ENCODE data around the gene VPS52.
"Not testable (repeated sequence)": the region's sequence is repeated elsewhere in the genome, so short reads cannot be mapped to it uniquely, and the experiment has no call there.

Gene VPS52

GRCh38 chr6:33241968-33242367, 29.7 kb downstream of the VPS52 start:
- Histone ChIP-seq H3K36me3 (no peaks in the 10 kb centered on the region), H3K27me3 (no peaks in the 10 kb centered on the region), H3K9me3 (no peaks in the 10 kb centered on the region), H3K27ac (no peak overlapping the region), H3K4me1 (no peaks in the 10 kb centered on the region), H3K4me3 (no peak overlapping the region), H3K9ac (no peak overlapping the region), H4K20me1 (no peaks in the 10 kb centered on the region), H3K4me2 (no peak overlapping the region)
- TF ChIP-seq Cebpa-rat (IDR thresholded peaks at IDR 0.05): no peak

DNA sequence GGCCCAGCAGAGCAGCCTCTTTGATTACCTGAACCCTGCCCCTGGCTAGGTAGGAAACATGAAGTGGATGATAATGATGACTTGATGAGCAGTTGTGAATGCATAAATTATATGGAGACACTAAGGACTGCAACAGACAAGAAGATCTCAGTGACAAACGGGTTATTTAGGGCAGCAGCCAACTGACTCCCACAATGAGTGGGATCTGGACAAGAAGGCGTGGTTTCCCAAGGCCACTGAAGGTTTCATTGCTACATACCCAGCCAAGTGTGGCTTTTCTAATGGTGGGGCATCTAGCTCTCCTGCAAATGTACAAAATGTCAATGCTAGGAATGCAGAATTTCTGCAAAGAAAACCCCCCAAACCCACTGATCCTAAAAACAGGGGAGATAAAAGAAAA, 33.9 kb downstream of the VPS52 start:
- Histone ChIP-seq H3K27ac (no peak overlapping the region), H3K27me3 (no peaks in the 10 kb centered on the region), H3K4me3 (no peak overlapping the region), H3K36me3 (no peaks in the 10 kb centered on the region), H4K20me1 (no peaks in the 10 kb centered on the region), H3K4me2 (no peak overlapping the region), H3K9ac (no peak overlapping the region), H3K9me3 (no peaks in the 10 kb centered on the region), H3K4me1 (peaks cover 24% of the 10 kb centered on the region)
- TF ChIP-seq Cebpa-rat (IDR thresholded peaks at IDR 0.05): no peak

- Histone ChIP-seq H4K20me1 (no peaks in the 10 kb centered on the region), H3K4me3 (no peak overlapping the region), H3K4me2 (peak overlapping the region; percentile 9; the same call in 1 of the 2 replicates), H3K9ac (no peak overlapping the region), H3K9me3 (no peaks in the 10 kb centered on the region), H3K27me3 (no peaks in the 10 kb centered on the region), H3K4me1 (peaks cover 24% of the 10 kb centered on the region), H3K36me3 (no peaks in the 10 kb centered on the region), H3K27ac (no peak overlapping the region)
- TF ChIP-seq Cebpa-rat (IDR thresholded peaks at IDR 0.05): peak; percentile 73
Observed at GRCh38 chr6:33236852-33237251, 34.8 kb downstream of the VPS52 start.

DNA sequence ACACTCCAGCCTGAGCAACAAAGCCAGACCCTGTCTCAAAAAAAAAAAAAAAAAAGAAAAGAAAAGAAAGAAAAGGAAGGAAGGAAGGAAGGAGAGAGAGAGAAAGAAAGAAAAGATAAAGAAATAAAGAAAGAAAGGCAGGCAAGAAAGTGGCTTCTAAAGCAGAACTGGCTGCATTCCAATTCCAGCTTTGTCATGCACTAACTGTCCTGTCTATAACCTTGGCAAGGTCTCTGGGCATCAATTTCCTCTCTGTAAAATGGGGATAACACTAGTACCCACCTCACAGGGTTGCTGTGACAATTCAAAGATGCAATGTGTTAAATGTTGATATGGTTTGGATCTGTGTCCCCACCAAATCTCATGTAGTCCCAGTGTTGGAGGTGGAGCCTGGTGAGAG, 35.3 kb downstream of the VPS52 start:
- Histone ChIP-seq H3K4me3 (no peak overlapping the region), H3K36me3 (no peaks in the 10 kb centered on the region), H4K20me1 (no peaks in the 10 kb centered on the region), H3K4me1 (peaks cover 24% of the 10 kb centered on the region), H3K27ac (no peak overlapping the region), H3K9me3 (no peaks in the 10 kb centered on the region), H3K27me3 (no peaks in the 10 kb centered on the region), H3K4me2 (peak overlapping the region; percentile 68; the same call in 1 of the 2 replicates), H3K9ac (no peak overlapping the region)
- TF ChIP-seq Cebpa-rat (IDR thresholded peaks at IDR 0.05): no peak

- no peaks in the 10 kb centered on the region for H3K36me3 ChIP-seq
Observed at GRCh38 chr6:33235221-33235634, 36.4 kb downstream of the VPS52 start.

GRCh38 chr6:33226503-33227120, 45.1 kb downstream of the VPS52 start:
- not testable (repeated sequence) for H3K27me3 ChIP-seq, H3K36me3 ChIP-seq, H3K4me2 ChIP-seq, H4K20me1 ChIP-seq, H3K9ac ChIP-seq, H3K27ac ChIP-seq, H3K4me3 ChIP-seq, H3K9me3 ChIP-seq, H3K4me1 ChIP-seq

More at GRCh38 chr6:33235221-33235634, 36.4 kb downstream of the VPS52 start:
- Histone ChIP-seq H3K9ac (peak overlapping the region; percentile 34; the same call in 1 of the 2 replicates), H3K27ac (peak overlapping the region; percentile 40; the same call in 1 of the 2 replicates), H4K20me1 (no peaks in the 10 kb centered on the region), H3K9me3 (no peaks in the 10 kb centered on the region), H3K27me3 (no peaks in the 10 kb centered on the region), H3K4me2 (peak overlapping the region; percentile 68), H3K4me3 (no peak overlapping the region), H3K4me1 (peaks cover 28% of the 10 kb centered on the region)
- TF ChIP-seq Cebpa-rat (IDR thresholded peaks at IDR 0.05): no peak

- Histone ChIP-seq H3K36me3 (no peaks in the 10 kb centered on the region), H3K9me3 (no peaks in the 10 kb centered on the region), H3K27ac (no peak overlapping the region), H3K4me3 (no peak overlapping the region), H3K4me1 (peaks cover 16% of the 10 kb centered on the region), H3K4me2 (no peak overlapping the region), H4K20me1 (no peaks in the 10 kb centered on the region), H3K27me3 (peaks cover 30% of the 10 kb centered on the region), H3K9ac (no peak overlapping the region)
- no peak for TF ChIP-seq Cebpa-rat (IDR thresholded peaks at IDR 0.05)
Observed at GRCh38 chr6:33217681-33218080, 54.0 kb downstream of the VPS52 start.

DNA sequence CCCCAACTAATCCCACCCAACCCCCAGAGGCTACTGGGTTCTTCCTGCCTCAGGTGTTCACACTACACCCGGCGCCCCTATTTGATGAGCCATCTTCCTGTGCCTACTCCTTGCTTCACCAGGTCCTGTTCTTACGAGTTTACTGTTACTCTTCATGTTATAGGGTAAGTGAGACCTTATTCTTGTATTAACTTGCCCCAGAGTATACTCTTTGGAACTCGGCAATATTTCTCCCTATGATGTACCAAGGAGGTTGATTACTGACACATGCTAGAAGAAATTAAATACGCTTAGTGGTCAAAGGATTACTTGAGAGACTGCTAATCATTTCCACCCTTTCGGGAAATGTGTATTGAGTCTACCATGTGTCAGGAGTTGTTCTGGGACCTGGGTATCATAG, 54.4 kb downstream of the VPS52 start:
- Histone ChIP-seq H3K4me1 (peaks cover 21% of the 10 kb centered on the region), H4K20me1 (no peaks in the 10 kb centered on the region), H3K9ac (no peak overlapping the region), H3K4me2 (no peak overlapping the region), H3K36me3 (0 out of 2 replicates have a peak, but pooled peaks cover 3% of the 10 kb centered on the region), H3K4me3 (no peak overlapping the region), H3K27ac (no peak overlapping the region), H3K27me3 (peaks cover 35% of the 10 kb centered on the region), H3K9me3 (no peaks in the 10 kb centered on the region)
- TF ChIP-seq Cebpa-rat (IDR thresholded peaks at IDR 0.05): no peak

- TF ChIP-seq Cebpa-rat (IDR thresholded peaks at IDR 0.05): no peak
- Histone ChIP-seq H3K27ac (no peak overlapping the region), H4K20me1 (no peaks in the 10 kb centered on the region), H3K4me2 (no peak overlapping the region), H3K4me1 (peaks cover 23% of the 10 kb centered on the region), H3K9ac (no peak overlapping the region), H3K4me3 (no peak overlapping the region), H3K27me3 (peaks cover 43% of the 10 kb centered on the region), H3K9me3 (no peaks in the 10 kb centered on the region), H3K36me3 (peaks cover 13% of the 10 kb centered on the region; the same call in 1 of the 2 replicates)
Observed at GRCh38 chr6:33216117-33216649, 55.5 kb downstream of the VPS52 start.

- H3K27me3 ChIP-seq: peaks cover 43% of the 10 kb centered on the region
- peaks cover 16% of the 10 kb centered on the region; the same call in 1 of the 2 replicates for H3K36me3 ChIP-seq
- H3K4me3 ChIP-seq: no peak overlapping the region
Observed at GRCh38 chr6:33215271-33216116, 56.2 kb downstream of the VPS52 start.

More at GRCh38 chr6:33215271-33216116, 56.2 kb downstream of the VPS52 start:
- H3K27ac ChIP-seq: no peak overlapping the region
- H3K4me2 ChIP-seq: no peak overlapping the region
- H3K9ac ChIP-seq: no peak overlapping the region
- H4K20me1 ChIP-seq: no peaks in the 10 kb centered on the region
- no peaks in the 10 kb centered on the region for H3K9me3 ChIP-seq
- H3K4me1 ChIP-seq: peaks cover 23% of the 10 kb centered on the region
- TF ChIP-seq Cebpa-rat (IDR thresholded peaks at IDR 0.05): no peak
